GM19351 (cell line): Measurements from ENCODE around the gene MSH3.
A peak's percentile ranks its signal among the peaks of the same experiment; 100 is the strongest.
"Not testable (repeated sequence)": the region's sequence is repeated elsewhere in the genome, so short reads cannot be mapped to it uniquely, and the experiment has no call there.

Experiments
- ATAC-seq: cut with Tn5 transposase; IDR thresholded peaks from one replicate; pipeline ENCODE4 v1.9.1; 2021; ENCODE audit warnings: mild to moderate bottlenecking, moderate library complexity; ENCODE audit not compliant: unreplicated experiment

MSH3 gene

DNA sequence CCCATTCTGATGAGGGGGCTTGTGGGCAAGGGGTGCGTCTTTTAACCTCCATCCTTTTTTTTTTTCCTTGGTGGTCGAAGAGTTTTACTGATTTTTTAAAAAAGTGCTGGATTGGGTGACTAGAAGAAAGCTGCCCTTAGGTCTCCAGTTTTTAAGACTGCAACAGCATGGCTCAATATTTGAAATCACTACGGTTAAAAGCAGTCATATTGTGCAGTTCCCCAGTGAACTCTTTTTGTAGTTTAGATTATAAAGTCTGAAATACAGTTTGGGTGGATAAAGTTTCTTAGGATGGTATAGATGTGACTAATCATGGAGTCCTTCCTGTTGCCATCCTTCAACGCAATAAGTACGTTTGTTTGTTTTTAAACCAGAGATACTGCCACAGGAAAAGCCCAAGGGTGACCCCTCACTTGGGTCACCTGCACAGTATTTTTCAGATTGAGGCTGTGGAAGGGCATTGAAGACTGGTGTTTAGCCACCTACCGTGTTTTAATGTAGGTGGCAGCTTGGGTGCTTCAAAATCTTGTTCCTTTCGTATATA lies 851 bp downstream of the MSH3 start:
- no peak for ATAC-seq

DNA sequence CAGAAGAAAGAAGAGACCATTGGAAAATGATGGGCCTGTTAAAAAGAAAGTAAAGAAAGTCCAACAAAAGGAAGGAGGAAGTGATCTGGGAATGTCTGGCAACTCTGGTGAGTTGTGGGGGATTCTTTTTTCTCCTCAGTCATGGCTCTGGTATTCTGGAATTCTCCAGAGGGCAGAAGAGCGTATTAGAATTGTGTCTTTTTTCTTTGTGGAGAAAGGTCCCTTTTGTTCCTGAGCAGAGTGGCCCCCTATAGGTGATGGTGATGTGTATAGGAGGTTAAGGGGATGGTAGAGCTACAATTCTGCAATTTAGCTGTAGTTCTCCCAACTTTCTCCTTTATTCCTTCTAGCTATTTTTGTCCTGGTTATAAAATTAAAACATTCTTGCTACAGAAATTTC lies 2.0 kb downstream of the MSH3 start:
- no peak for ATAC-seq

DNA sequence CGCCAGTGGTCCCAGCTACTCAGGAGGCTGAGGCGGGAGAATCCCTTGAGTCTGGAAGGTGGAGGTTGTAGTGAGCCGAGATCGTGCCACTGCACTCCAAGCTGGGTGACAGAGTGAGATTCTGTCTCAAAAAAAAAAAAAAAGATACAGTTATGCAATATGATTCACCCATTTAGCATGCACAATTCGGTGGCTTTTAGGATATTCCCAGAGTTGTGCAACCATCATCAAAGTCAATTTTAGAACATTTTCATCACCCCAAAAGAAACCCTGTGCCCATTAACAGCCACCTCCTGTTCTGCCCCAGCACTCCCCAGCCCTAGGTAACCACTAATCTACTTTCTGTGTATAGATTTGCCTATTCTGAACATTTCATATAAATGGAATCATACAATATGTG lies 4.7 kb downstream of the MSH3 start:
- ATAC-seq, result no peak

DNA sequence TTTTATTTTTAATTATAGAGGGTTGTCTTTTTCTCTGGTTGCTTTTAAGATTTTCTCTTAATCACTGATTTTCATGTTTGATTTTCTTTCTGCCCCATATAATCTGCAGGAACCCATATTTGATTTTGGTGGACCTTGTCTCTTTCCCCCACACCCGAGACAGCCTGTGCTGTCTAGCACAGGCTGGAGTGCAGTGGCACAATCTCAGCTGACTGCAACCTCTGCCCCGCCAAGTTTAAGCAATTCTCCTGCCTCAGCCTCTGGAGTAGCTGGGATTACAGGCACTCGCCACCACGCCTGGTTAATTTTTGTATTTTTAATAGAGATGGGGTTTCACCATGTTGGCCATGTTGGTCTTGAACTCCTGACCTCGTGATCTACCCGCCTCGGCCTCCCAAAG lies 6.2 kb downstream of the MSH3 start:
- not testable (repeated sequence) for ATAC-seq

DNA sequence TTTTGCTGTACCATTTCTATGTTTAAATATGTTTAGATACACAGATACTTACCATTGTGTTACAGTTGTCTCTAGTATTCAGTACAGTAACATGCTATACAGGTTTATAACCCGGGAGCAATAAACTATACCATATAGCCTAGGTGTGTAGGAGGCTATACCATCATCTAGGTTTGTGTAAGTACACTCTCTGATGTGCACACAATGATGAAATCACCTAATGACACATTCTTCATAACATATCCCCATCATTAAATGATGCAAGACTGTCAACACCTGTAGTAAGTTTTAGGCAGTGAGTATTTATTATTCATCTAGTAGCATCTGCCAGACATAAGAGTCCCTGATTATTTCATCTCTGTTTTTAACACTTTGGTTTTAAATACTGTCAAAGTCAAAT lies 7.7 kb downstream of the MSH3 start:
- ATAC-seq, result no peak

DNA sequence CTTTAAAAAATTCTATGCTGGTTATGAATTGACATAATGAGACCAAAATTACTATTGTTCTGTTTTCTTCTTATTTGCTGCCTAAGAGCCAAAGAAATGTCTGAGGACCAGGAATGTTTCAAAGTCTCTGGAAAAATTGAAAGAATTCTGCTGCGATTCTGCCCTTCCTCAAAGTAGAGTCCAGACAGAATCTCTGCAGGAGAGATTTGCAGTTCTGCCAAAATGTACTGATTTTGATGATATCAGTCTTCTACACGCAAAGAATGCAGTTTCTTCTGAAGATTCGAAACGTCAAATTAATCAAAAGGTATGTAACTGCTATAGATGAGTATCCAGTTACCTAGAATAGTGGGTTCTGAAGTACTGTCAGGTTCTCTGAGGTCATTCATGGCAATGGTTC lies 10.6 kb downstream of the MSH3 start:
- no peak for ATAC-seq

DNA sequence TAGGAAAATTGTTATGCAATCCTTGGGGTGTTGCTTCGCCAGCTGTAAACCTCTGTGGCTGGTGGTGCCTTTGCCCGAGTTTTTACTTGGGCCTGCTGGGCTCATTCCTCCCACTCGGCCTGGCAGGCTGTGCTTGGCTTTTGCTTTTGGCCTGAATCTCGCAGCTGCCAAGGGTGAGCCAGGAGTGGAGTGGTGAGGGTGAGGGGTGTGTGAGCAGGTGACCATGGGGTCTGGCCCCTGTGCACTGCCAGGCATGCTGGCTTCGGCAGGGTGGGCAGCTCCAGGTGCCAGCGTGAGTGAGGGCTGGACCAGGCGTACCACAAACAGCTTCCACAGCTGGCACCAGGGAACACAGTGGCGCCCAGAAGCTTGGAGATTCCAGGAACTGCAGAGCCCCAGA lies 12.9 kb downstream of the MSH3 start:
- ATAC-seq, result no peak

DNA sequence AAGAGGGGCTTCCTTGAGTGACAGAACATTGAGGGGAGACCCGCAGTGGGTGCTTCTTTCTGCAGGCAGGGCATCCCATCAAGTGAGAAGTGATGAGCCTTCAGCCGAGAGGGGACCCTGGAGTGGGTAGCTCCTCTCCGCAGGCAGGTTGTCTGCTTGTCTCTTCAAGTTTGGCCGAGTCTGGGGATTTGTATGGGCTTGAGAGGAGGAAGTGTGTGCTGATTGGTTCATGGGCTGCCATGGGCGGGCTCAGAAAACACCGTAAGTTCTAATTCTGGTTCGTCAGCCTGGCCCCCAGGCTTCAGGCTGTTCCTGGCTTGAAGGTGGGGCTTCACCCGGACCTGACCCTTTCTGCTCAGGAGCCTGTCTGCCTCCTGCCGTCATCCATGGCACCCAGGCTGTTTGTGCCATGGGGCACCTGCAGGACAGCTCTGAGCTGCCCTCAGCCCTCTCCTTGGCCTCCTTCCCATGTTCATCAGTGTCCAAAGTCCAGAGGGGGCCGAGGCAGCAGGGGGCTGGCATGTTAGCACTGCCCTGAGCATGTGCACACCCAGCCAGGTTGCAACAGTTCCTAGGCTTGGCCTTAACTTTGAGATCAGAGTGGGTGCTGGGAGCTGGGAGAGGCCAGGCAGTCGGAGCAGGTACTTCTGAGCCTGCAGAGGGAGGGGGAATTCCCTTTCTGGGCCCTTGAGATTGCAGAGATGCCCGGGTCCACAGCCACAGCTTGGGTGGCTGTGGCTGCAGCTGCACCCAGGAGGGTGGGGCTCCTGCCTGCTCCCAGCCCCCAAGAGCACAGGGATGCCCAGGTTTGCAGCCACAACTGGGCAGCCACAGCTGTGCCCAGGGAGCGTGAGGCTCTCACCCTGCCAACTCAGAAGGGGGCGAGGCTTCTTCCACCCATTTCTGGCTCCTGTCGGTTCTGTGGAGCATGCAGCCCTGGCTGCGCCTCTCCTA lies 13.8 kb downstream of the MSH3 start:
- ATAC-seq, result peak; percentile 85

DNA sequence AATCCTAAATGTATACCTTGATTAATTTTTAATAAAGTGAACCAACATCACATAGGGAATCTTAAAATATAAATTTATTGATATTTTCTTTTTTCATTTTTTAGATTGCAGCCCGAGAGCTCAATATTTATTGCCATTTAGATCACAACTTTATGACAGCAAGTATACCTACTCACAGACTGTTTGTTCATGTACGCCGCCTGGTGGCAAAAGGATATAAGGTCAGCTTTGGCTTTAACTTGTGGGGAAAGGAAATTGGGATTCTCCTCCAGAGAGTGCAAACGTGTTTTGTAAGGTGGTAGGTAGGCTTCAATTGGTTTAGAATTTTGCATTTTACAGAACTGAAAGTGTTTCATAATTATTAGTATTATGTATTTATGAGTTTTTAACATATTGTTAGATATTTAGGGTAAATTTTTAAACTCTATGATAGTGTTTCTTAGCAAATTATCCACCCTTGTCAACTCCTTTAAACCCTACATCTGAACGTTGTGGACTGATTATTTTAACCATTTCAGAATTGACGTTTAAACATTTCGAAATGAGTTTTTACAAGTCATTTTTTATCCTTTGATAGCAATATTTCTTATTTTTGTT lies 17.8 kb downstream of the MSH3 start:
- ATAC-seq, result no peak

DNA sequence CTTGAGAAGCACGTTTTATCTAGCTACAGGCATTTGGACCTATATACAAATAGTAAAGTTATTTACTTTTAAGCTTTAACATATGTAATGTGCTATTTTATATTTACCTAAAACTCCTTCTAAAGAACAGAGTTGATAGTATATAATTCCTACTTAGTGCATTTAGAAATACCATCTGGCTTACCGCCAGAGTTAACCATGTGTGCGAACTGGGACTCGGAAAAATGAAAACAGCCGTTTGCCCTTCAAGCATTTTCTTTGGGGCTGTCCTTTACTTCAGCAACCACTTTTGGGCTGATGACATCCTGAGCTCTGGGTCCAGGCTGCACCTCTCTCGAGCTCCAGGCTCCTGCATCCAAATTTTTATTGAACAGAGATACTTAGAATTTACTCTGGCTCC lies 22.3 kb downstream of the MSH3 start:
- no peak for ATAC-seq

DNA sequence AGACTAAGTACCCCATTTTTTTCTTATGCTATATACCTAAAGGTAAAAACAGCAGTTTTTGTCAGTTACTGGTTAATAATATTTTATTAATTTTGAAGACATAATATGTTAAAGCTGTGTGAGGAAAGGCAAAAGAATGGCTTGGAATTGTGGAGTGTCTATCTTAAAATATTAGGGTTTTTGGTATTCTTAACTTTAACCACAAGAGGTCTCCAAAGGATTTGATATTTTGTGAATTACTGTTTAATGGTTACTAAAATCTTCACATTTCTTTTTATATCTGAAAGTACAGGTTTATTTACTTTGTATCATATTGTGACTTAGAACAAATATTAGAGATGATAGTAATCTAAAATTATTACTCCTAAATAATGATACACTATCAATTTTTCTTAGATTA lies 32.3 kb downstream of the MSH3 start:
- ATAC-seq, result no peak

DNA sequence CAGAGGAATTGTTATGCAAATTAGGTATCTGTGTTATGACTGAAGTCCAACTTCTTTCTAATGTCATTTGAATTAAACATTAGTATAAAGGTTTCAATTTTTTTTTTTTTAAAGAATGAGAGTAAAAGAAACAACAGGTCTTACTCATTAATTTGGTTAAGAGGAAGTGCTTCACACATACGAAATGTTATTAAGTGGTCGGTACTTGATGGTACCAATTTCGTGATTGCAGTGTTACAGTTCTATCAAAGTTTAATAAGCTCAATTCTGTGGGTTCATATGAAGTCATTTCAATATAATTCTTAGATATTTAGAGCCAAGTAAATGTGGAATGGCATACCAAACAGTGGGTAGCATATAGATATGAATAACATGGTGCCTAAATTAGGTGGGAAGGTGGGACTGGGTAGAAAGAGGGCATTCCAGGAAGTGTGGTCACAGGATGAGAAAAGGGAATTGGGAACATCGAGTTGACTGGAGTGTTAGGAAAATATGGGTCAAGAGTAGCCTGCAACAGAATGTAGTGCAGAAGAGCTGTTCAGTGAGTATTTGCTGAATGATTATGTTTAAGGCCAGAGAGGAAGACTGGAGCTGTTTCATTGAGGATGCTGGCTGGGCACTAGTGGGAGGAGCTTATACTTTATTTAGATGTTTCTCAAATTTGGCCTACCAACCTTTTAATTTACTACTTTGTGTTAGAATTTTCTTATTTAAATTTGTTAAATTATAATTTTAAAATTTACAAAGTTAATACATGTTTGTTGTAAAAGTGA lies 34.4 kb downstream of the MSH3 start:
- no peak for ATAC-seq

DNA sequence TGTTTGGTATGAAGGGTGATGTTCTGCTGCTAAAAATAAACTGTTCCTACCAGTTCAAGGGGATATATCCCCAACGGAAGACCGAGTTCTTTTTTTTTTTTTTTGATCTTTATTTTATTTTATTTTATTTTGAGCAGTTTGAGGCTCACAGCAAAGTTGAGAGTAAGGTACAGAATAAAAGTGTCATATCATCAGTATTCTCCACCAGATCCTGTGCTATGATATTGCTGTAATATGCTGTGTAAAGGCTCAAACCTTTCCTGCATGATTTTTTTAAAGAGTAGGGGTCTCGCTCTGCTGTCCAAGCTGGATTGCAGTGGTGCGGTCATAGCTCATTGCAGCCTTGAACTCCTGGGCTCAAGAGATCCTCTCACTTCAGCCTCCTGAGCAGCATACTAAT lies 35.2 kb downstream of the MSH3 start:
- ATAC-seq, result no peak

DNA sequence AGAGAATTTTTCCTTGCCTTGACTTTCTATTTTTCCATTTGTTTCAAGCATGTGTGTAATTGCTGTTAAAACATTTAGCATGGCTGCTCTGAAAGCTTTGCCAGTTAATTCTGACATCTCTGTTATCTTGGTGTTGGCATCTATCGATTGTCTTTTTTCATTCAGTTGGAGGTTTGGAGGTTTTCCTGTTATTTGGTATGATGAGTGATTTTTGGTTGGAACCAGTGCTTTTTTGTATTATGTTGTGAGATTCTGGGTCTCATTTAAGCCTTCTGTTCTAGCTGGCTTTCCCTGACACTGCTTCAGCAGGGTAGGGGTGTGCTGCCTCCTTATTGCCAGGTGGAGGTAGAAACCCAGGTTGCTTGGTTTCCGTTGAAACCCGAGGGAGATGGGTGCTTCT lies 41.2 kb downstream of the MSH3 start:
- no peak for ATAC-seq

DNA sequence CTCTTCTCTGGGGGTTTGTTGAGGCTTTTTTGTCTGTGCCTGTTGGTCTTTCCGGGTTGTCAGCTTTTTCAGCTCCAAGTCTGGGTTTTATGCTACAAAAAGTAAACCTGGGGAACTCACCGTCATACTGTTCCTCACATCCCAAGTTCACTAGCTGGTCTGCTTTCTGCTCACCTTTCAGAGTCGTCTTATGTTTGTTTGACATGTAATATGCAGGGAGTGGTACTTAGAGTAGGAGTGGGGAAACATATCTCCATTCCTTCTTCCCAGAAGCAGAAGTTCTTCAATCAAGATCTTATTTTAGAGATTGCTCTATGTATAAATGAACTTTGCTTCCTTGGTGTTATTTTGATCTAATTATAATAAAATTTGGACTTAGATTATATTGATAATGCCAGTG lies 42.0 kb downstream of the MSH3 start:
- no peak for ATAC-seq

DNA sequence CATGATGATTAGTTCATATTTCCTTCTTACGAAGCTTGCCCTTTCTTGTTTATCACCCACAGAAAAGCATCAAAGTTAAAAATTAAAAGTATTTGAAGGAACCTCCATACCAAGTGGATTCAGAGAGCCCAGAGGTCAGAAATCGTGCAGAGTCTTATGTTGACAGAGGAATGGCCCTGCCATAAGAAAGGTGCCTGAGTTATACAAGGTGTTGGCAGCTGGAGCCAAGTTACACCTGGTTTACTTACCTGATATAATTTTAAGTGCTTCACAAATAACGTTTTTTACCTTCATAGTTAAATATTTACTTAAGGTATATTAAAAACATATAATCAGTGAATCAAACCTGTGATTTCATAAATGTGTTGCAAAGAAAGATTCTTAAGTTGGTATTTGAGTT lies 42.6 kb downstream of the MSH3 start:
- ATAC-seq, result no peak

DNA sequence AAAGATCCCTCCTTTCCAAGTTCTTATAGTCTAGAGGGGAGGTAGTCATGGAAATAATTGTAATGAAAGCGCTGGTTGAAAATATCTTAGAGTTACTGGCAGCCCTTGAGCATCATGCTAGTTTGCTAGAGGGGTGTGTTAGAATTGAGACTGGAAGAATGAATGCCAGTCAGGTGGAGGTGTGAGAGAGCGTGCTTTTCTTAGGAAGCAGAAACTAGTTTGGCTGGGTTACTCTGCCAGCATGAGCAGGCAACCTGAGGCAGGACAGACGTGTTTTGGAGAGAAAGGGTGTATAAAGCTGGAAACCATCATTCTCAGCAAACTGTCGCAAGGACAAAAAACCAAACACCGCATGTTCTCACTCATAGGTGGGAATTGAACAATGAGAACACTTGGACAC lies 43.9 kb downstream of the MSH3 start:
- ATAC-seq, result no peak

DNA sequence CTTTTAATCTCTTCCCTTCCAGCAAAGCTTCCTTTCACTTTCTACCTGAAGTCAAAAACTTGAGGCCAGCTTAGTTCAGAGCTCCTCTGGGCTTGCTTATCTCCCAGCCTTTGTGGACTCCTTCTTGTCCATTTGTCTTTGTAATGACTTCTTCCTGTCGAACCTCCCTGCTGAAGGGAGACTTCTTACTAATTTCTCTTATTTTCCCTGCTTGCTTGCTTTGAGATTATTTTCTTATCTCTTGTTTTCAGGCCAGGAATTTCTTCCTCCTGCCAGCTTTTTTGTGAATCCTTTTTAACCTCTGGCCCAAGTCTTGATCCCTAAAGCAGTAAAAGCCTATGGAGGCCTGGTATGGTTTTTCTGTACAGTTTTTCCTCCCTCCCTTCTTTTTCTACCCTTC lies 47.1 kb downstream of the MSH3 start:
- ATAC-seq, result no peak

DNA sequence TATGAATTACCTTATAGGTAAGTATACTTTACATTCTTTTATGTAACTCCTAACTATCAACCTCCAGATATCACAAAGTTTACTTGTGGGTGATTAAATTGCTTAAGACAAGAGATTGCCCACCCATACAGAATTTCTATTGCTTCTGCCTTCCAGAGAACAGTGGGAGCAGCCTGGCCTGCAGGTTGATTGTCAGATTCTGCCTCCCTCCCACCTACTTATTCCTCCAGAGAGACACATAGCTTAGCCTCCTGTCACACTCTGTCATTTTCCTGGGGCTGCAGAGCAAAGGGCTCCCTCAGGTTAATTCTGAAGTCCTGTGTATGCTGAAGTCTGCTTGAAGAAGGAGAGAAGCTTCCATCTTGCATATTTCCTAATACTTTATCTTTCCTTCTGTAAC lies 48.8 kb downstream of the MSH3 start:
- ATAC-seq, result no peak

DNA sequence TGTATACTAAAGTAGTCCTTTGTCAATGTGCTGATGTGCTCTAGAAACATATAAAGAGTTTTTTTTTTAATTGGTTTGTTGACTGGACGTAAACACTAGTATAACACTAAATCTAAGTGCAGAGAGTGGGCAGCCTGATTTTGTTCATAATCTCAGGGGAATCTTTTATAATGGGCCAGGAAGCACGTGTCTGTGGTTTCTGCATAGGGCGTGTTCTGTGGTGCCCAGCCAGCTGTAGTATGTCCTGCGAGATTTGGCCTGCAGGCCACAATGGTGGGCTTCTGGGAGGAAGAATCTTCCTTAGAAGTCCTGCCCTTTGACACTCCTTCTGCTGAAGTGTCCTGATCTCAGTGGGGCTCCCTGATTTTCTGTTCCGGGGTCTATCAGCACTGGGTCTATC lies 49.3 kb downstream of the MSH3 start:
- no peak for ATAC-seq

DNA sequence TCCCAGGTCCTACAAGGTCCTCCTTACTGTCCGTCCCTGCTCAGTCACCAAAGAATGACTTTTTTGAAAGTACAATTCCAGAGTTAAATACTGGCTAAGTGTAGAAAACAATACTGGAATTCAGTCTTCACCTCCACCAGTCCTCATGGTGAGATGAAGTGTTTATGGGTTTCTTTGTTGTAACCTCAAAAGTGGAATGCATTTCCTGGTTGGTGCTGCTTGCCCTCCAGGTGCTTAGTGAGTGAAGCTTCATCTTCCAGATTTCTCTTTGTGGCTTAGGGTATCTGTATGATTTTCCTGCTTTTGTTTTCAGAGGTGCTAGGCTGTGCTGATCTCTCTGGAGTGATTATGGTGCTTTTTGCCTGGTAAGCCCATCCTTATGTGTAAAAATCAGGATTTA lies 49.8 kb downstream of the MSH3 start:
- no peak for ATAC-seq
